B cell (primary cell): Measurements from ENCODE around the gene PAPLN. TPM values are rescaled to one million over a fixed set of nuclear protein-coding genes. Genes with fewer than 3 reads are reported as not detected.

Source experiments
- ATAC-seq: fragments of 200-7000 bp; cut with Tn5 transposase; one replicate; pipeline ENCODE4 v1.10.0; 2021; ENCODE audit warnings: low read depth, mild to moderate bottlenecking, moderate number of reproducible peaks, moderate library complexity
- CTCF ChIA-PET: fragments of 350-600 bp; sonication (Branson Sonifier 250); formaldehyde crosslinking; loops from one replicate; lab custom pipeline; 2021; ENCODE audit warnings: antibody characterized with exemption, inconsistent platforms; lab: Charles Lee
- POLR2A ChIA-PET: fragments of 350-600 bp; sonication (Branson Sonifier 250); formaldehyde crosslinking; loops from one replicate; lab custom pipeline; 2021; ENCODE audit warnings: antibody characterized with exemption; lab: Charles Lee
- DNase-seq: peaks from one replicate; pipeline ENCODE4 v3.0.0; 2013
- H2AFZ ChIP-seq: 2 replicates; pipeline ENCODE4 v1.6.1; 2012; ENCODE audit warnings: mild to moderate bottlenecking, low read depth, low read length; ENCODE audit not compliant: insufficient read depth, poor library complexity, severe bottlenecking
- H3K27ac ChIP-seq, 2 donors: 1 replicate in 1 of 2; 2 replicates in 1 of 2; pipeline ENCODE4 v1.5.1; 2012 to 2013; ENCODE audit warnings: low read length in 2 of 2, mild to moderate bottlenecking in 2 of 2, moderate library complexity in 1 of 2
- H3K27me3 ChIP-seq, 4 experiments: fragments of 200-600 bp in 1 of 4; sonication (generic) in 1 of 4; replicated peaks in 1 of 4; 1 replicate in 2 of 4; 2 replicates in 2 of 4; pipeline versions ENCODE4 v1.6.1 to v1.7.0; 2013 to 2016; ENCODE audit warnings: low read length in 3 of 4, mild to moderate bottlenecking in 2 of 4, mixed read lengths in 1 of 4, moderate library complexity in 1 of 4; ENCODE audit not compliant: insufficient read depth in 4 of 4, control insufficient read depth in 3 of 4; ENCODE audit errors: control extremely low read depth in 1 of 4
- H3K36me3 ChIP-seq, 2 experiments: replicated peaks in 1 of 2; 1 replicate in 1 of 2; 2 replicates in 1 of 2; pipeline versions ENCODE4 v1.6.1 to v1.7.1; 2013; ENCODE audit warnings: low read length in 1 of 2; ENCODE audit not compliant: insufficient read depth in 2 of 2, control insufficient read depth in 1 of 2; ENCODE audit errors: control extremely low read depth in 1 of 2, extremely low read depth in 1 of 2
- H3K4me1 ChIP-seq, 2 donors: fragments of 200-600 bp in 1 of 2; sonication (generic) in 1 of 2; 1 replicate in 1 of 2; 2 replicates in 1 of 2; pipeline versions ENCODE4 v1.5.1 to v1.6.1; 2013 to 2017; ENCODE audit warnings: low read length in 2 of 2; ENCODE audit not compliant: control insufficient read depth in 2 of 2, insufficient read depth in 2 of 2
- H3K4me2 ChIP-seq: replicated peaks from 2 replicates; pipeline ENCODE3; 2012; ENCODE audit warnings: mild to moderate bottlenecking, low read depth, low read length; ENCODE audit not compliant: poor library complexity, severe bottlenecking
- H3K4me3 ChIP-seq, 5 experiments: fragments of 200-600 bp in 1 of 5; sonication (generic) in 1 of 5; 1 replicate in 3 of 5; 2 replicates in 2 of 5; pipeline versions ENCODE4 v1.5.1 to v1.7.0; 2011 to 2016; ENCODE audit warnings: low read length in 4 of 5, mild to moderate bottlenecking in 4 of 5, low read depth in 2 of 5, control low read depth in 1 of 5, moderate library complexity in 1 of 5; ENCODE audit not compliant: insufficient read depth in 1 of 5; ENCODE audit errors: control extremely low read depth in 1 of 5, extremely low read depth in 1 of 5
- H3K79me2 ChIP-seq: fragments of 200-600 bp; sonication (generic); one replicate; pipeline ENCODE4 v1.6.0; 2016; ENCODE audit warnings: low read length; ENCODE audit not compliant: control insufficient read depth, insufficient read depth
- H3K9ac ChIP-seq: fragments of 200-600 bp; sonication (generic); 2 replicates; pipeline ENCODE4 v1.6.1; 2017; ENCODE audit warnings: mild to moderate bottlenecking, low read length, moderate library complexity
- H3K9me3 ChIP-seq, 3 donors: one replicate each; pipeline versions ENCODE4 v1.6.1 to v1.7.1; 2013; ENCODE audit warnings: low read length in 2 of 3; ENCODE audit not compliant: control insufficient read depth in 2 of 3, insufficient read depth in 1 of 3; ENCODE audit errors: control extremely low read depth in 1 of 3
- H4K20me1 ChIP-seq: 2 replicates; pipeline ENCODE4 v1.6.0; 2012; ENCODE audit warnings: mild to moderate bottlenecking, low read length; ENCODE audit not compliant: insufficient read depth, control insufficient read depth, poor library complexity, severe bottlenecking
- H3K27ac Mint-ChIP-seq: one replicate; pipeline ENCODE4 v1.8.0; 2021; ENCODE audit warnings: mixed read lengths
- H3K27me3 Mint-ChIP-seq: one replicate; pipeline ENCODE4 v1.8.0; 2021; ENCODE audit warnings: mixed read lengths
- H3K4me1 Mint-ChIP-seq: one replicate; pipeline ENCODE4 v1.8.0; 2021; ENCODE audit warnings: mixed read lengths
- H3K4me3 Mint-ChIP-seq: one replicate; pipeline ENCODE4 v1.8.0; 2021; ENCODE audit warnings: mixed read lengths
- H3K9me3 Mint-ChIP-seq: one replicate; pipeline ENCODE4 v1.8.0; 2022; ENCODE audit warnings: mixed read lengths; ENCODE audit not compliant: insufficient read depth
- CTCF ChIP-seq: fragments of 200-600 bp; IDR thresholded peaks from one replicate; pipeline ENCODE4 v1.8.0; 2022; ENCODE audit warnings: antibody characterized with exemption, mild to moderate bottlenecking
- EZH2 ChIP-seq: IDR thresholded peaks from 2 replicates; pipeline ENCODE4 v1.6.1; 2012; ENCODE audit warnings: borderline replicate concordance, low read depth, mild to moderate bottlenecking, moderate library complexity, low read length; ENCODE audit not compliant: insufficient read depth, poor library complexity, severe bottlenecking
- WGBS: methylation state at CpG from one replicate; pipeline ENCODE4 v1.1.5; 2013; ENCODE audit warnings: missing lambda C conversion rate; ENCODE audit not compliant: insufficient coverage; 5-methylcytosine and 5-hydroxymethylcytosine counted together
- intact Hi-C: fragments of 100-400 bp; cut with micrococcal nuclease; formaldehyde crosslinking; loops from one replicate; pipeline ENCODE4 v1.10.0; 2022
- polyA plus RNA-seq: library from polyadenylated mRNA; depleted of rRNA; stranded (reverse); fragments of >200 nt; gene quantifications from 2 replicates; pipeline ENCODE4 v1.2.3, GENCODE V29; 2012
- total RNA-seq, 2 donors: library from RNA; stranded (reverse); fragments of 120-200 nt in 1 of 2; gene quantifications; 1 replicate in 1 of 2; 2 replicates in 1 of 2; pipeline versions ENCODE4 v1.2.3 to v1.2.4, GENCODE V29; 2013 to 2022

The PAPLN gene
- total and polyA plus RNA-seq, 2 donors (not counting 1 experiment from before 2014, with no cell fraction given): 0.69 to 1.5 TPM

GRCh38 chr14:73269729-73270531 is 32.6 kb downstream of the PAPLN start:
- Mint-ChIP-seq H3K4me1 (peaks cover 25% of the 10 kb centered on the region), H3K27ac (peak overlapping the region; percentile 86), H3K9me3 (no peaks in the 10 kb centered on the region), H3K27me3 (no peaks in the 10 kb centered on the region), H3K4me3 (peak overlapping the region; percentile 91)
- 6% methylated on average over 48 of the region's 48 CpGs for WGBS
- Histone ChIP-seq H3K79me2 (no peaks in the 10 kb centered on the region), H3K27me3 (no peaks in the 10 kb centered on the region), H3K9ac (peak overlapping the region; percentile 62), H3K4me2 (peak overlapping the region; percentile 89), H4K20me1 (no peaks in the 10 kb centered on the region), H3K4me1 (peaks cover 11 to 13% of the 10 kb centered on the region in 2 donors), H3K4me3 (peak overlapping the region; percentile 6 to 69 (median 52)), H3K36me3 (peaks cover 0 to 9% of the 10 kb centered on the region in 2 experiments), H3K27ac (no peak overlapping the region), H2AFZ (peak overlapping the region; percentile 71), H3K9me3 (no peaks in the 10 kb centered on the region)
- DNase-seq (peak; percentile 65), ATAC-seq (peak; percentile 81)
- POLR2A ChIA-PET: interaction anchor here (0.6 to 1.5 kb wide), 3 partner anchors 22 to 30 kb away, joined by 3 to 7 read pairs (median 6); no protein-coding TSS in a partner anchor
- CTCF ChIA-PET: interaction anchor here (0.6 to 2.1 kb wide), 4 partner anchors 19 to 202 kb away, joined by 3 to 13 read pairs (median 5); no protein-coding TSS in a partner anchor
- intact Hi-C loops: no loop called here
- no peak for TF ChIP-seq EZH2
- TF ChIP-seq CTCF: no peak

- Histone ChIP-seq H3K9me3 (no peaks in the 10 kb centered on the region), H3K36me3 (peaks cover 0 to 27% of the 10 kb centered on the region in 2 experiments), H3K27ac (no peak overlapping the region), H2AFZ (no peak overlapping the region), H3K4me1 (peaks cover 11 to 13% of the 10 kb centered on the region in 2 donors), H3K4me3 (no peak overlapping the region), H3K79me2 (no peaks in the 10 kb centered on the region), H3K4me2 (no peak overlapping the region), H3K27me3 (no peaks in the 10 kb centered on the region), H3K9ac (no peak overlapping the region), H4K20me1 (no peaks in the 10 kb centered on the region)
- no peak overlapping the region for H3K4me3 Mint-ChIP-seq
- no peak for TF ChIP-seq EZH2
- no peak for TF ChIP-seq CTCF
- no peaks in the 10 kb centered on the region for H3K9me3 Mint-ChIP-seq
- H3K4me1 Mint-ChIP-seq: peaks cover 25% of the 10 kb centered on the region
- CTCF ChIA-PET: interaction anchor here (1.2 kb wide), 2 partner anchors 34 to 198 kb away, joined by 3 read pairs; no protein-coding TSS in a partner anchor
- H3K27ac Mint-ChIP-seq: peak overlapping the region; percentile 32
- intact Hi-C loops: no loop called here
- 100% methylated on average over 3 of the region's 6 CpGs for WGBS
- POLR2A ChIA-PET: no interaction called here
- DNase-seq: no peak
- no peak for ATAC-seq
- H3K27me3 Mint-ChIP-seq: no peaks in the 10 kb centered on the region
Measured at GRCh38 chr14:73272393-73272792, 35.1 kb downstream of the PAPLN start.
